ENCODE data around the gene NLRP4.
"Not testable (repeated sequence)": the region's sequence is repeated elsewhere in the genome, so short reads cannot be mapped to it uniquely, and the experiment has no call there.

The NLRP4 gene

DNA sequence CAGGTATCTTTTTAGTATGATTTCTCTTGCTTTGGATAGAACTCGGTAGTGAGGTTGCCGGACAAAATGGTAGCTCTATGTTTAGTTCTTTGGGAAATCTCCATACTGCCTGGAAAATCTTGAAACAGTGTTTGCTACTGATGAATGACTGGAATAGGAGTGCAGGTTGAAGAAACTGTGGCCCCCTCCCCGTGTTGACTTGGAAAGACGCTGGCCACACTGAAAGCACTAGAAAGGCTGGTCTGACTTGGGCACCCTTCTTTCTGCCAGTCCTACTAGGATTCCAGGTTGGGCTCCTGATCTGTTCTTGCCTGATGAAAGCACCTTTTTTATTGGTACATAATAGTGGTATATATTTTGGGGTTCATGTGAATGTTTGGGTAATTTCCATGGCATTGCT is 46.3 kb downstream of the NLRP4 start:
- DNase-seq: no peak

GRCh38 chr19:55898911-55899310 is 62.6 kb downstream of the NLRP4 start:
- DNase-seq: no peak

DNA sequence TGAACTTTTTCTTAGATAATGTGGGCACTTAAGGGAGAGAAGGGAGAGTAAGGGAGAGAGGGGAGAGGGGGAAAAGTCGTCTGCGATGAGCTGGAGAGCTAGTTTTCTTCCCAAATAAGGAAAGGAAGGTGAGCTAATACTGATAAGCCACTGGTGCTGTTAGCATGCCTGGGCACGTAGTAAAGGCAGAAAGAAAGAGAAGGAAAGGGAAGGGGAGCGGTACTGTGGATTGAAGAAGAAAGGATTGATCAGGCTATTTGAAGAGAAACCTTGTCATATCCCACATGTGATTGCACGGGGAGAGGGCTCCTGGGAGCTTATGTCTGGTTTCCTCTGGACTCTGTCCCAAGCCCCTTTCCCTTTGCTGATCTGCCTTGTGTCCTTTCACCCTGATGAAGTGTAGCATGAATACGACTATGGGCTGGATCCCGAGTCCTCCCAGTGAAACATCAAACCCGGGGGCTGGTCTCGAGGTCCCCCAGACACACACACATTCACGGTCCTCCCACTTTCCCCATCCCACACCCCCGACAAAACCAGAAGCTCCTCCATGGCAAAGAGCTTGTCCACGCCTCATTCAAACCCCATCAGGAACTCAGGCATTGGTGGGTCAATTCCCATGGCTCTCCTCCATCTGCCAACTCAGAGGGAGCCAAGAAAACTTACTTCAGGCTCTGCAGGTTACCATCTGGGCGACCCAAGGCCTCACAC is 65.2 kb downstream of the NLRP4 start:
- DNase-seq: no peak

DNA sequence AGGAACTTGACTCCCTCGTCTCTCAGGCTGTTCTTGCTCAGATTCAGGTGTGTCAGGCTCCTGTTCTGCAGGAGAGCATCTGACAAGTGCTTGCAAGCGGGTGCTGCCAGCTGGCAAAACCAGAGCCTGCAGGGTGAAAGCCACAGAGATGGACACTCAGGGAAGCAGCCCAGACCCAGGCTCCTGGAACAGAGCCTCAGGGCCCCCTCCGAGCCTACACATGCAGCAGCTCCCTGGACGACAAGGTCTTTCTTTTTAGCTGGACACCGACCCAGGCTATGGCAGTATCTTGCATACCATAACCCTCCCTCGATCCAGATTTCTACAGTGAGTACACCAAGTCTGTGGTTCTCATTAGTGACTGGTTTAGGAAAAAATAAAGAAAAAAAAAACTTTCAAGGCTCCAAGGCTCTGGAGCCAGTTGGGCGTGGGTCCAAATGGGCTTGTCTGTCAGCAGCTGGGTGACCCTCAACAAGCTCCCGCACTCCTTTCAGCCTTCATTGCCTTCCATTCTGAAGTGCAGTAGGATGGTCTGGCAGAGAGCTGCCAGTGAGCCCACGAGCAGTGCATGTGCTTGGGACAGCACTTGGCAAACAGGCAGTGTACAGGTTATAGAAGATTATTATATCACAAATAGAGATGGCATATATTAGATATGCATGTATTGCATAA is 65.9 kb downstream of the NLRP4 start:
- DNase-seq: no peak

DNA sequence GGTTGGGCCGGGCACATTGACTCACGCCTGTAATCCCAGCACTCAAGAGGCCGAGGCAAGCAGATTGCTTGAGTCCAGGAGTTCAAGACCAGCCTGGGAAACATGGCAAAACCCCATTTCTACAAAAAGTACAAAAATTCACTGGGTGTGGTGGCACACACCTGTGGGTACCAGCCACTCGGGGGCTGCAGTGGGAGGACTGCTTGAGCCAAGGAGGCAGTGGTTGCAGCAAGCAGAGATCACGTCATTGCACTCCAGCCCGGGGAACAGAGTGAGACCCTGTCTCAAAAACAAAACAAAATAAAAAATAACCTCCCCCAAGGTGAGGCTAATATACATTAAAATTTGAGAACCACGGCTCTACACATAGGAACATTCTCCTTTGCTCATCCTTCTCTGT is 70.9 kb downstream of the NLRP4 start:
- no peak for DNase-seq

GRCh38 chr19:55907746-55908145 is 71.4 kb downstream of the NLRP4 start:
- DNase-seq: no peak

DNA sequence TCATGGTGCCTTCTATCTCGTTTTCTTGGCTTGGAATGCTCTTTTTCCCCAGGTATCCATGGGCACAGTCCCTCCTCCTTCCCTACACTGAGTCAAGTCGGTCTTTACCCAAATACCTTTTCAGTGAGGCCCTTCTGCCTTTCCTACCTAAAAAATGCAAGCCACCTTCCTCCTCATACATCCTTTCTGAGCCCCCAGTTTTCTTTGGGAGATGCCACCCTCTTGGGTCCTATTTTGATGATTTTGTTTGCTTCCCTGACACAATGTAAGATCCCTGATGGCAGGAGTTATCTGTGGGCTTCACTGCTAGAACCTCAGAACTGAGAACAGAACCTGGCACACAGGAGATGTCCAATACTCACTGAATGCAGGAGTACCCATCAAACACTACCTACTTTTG is 73.5 kb downstream of the NLRP4 start:
- no peak for DNase-seq

- no peak for DNase-seq
These were observed 76.6 kb downstream of the NLRP4 start for GRCh38 chr19:55912916-55913315.

GRCh38 chr19:55913643-55914268 is 77.4 kb downstream of the NLRP4 start:
- no peak for DNase-seq

GRCh38 chr19:55923556-55923955 is 87.2 kb downstream of the NLRP4 start:
- DNase-seq: no peak

DNA sequence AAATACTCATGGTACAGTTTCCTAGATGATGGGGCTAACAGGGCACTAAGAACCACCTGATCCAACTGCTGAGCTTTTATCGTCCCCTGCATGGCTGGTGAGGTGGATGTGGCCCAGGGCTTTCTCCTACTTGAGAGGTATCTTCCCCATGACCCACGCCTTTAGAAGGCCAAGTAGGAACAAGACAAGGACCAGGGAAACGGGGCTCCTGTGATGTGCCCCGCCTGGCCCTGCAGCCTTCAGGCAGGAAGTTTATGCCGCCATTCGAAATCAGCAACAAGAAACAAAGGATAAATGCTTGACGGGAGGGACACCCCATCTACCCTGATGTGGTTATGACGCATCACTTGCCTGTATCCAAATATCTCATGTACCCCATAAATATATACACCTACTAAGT is 91.7 kb downstream of the NLRP4 start:
- no peak for DNase-seq

- DNase-seq: not testable (repeated sequence)
These were observed 92.9 kb downstream of the NLRP4 start for GRCh38 chr19:55929258-55929657.

DNA sequence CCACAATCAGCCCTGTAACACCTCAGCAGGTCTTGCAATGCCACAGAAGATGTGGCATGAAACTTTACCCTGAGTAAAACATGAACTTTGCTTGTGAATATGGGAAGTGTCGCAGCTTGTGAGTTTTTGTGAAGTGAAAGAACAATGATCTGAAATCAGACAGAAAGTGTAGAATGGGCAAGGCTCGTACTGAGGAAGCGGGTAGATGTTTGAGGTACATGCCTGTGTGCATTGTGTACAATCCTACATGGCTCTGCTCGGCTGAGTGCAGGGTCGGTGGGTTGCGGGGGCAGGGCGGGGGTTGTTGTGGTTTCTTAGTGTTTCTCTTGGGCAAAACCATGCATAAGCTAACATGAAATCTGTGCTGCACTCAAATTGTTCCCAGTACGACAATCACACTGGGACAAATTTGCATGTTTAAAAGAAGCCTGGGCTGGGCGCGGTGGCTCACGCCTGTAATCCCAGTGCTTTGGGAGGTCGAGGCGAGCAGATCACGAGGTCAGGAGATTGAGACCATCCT is 94.7 kb downstream of the NLRP4 start:
- DNase-seq: no peak

All from NCI-H526 treated with DMSO at 0.1 percent for 48 hours (cell line).